T follicular helper cell (primary cell): ENCODE results near the gene SRSF2.
A peak's percentile ranks its signal among the peaks of the same experiment; 100 is the strongest.
"Not testable (repeated sequence)": the region's sequence is repeated elsewhere in the genome, so short reads cannot be mapped to it uniquely, and the experiment has no call there.

Experiments
- DNase-seq: peaks from one replicate; pipeline ENCODE4 v3.0.0-alpha.2; 2020; ENCODE audit warnings: low read depth
- total RNA-seq, 2 experiments: gene quantifications; one replicate each; lab custom pipeline; 2026; lab: John Stamatoyannopoulos, UW

SRSF2 gene
- 337 to 488 reads per million in 2 experiments for total RNA-seq

- peak; percentile 98 for DNase-seq
Observed at GRCh38 chr17:76737082-76737675, at the start of gene SRSF2. TSS of gene SRSF2 (minus strand) at chr17:76737331. CDS start at chr17:76737160, 171 bp downstream.

- DNase-seq, result no peak
Observed at GRCh38 chr17:76784926-76785325, 47.8 kb upstream of the SRSF2 start.

- no peak for DNase-seq
Observed at GRCh38 chr17:76783146-76783545, 46.0 kb upstream of the SRSF2 start.

GRCh38 chr17:76781056-76781982, 44.2 kb upstream of the SRSF2 start:
- no peak for DNase-seq

- DNase-seq, result no peak
Observed at GRCh38 chr17:76775021-76775600, 38.0 kb upstream of the SRSF2 start.

- DNase-seq, result peak; percentile 56
Observed at GRCh38 chr17:76772842-76773525, 35.9 kb upstream of the SRSF2 start.

- no peak for DNase-seq
Observed at GRCh38 chr17:76758570-76758969, 21.4 kb upstream of the SRSF2 start.

GRCh38 chr17:76757256-76757655, 20.1 kb upstream of the SRSF2 start:
- DNase-seq, result no peak

GRCh38 chr17:76755285-76755684, 18.2 kb upstream of the SRSF2 start:
- DNase-seq, result no peak

GRCh38 chr17:76753061-76753961, 16.2 kb upstream of the SRSF2 start:
- DNase-seq, result peak; percentile 32

- peak; percentile 26 for DNase-seq
Observed at GRCh38 chr17:76752006-76752405, 14.9 kb upstream of the SRSF2 start.

GRCh38 chr17:76751416-76751993, 14.4 kb upstream of the SRSF2 start:
- DNase-seq, result no peak

GRCh38 chr17:76748657-76749056, 11.5 kb upstream of the SRSF2 start:
- DNase-seq, result no peak

- DNase-seq, result no peak
Observed at GRCh38 chr17:76747716-76748363, 10.7 kb upstream of the SRSF2 start.

GRCh38 chr17:76745785-76746184, 8.7 kb upstream of the SRSF2 start:
- not testable (repeated sequence) for DNase-seq

GRCh38 chr17:76744747-76745146, 7.6 kb upstream of the SRSF2 start:
- no peak for DNase-seq

GRCh38 chr17:76742958-76743357, 5.8 kb upstream of the SRSF2 start:
- DNase-seq, result no peak

- DNase-seq, result no peak
Observed at GRCh38 chr17:76740329-76741118, 3.4 kb upstream of the SRSF2 start.

GRCh38 chr17:76739568-76740115, 2.5 kb upstream of the SRSF2 start:
- not testable (repeated sequence) for DNase-seq
